ENCODE measurements around the gene P2RX3. TPM values are rescaled to one million over a fixed set of nuclear protein-coding genes. Genes with fewer than 3 reads are reported as not detected.

The P2RX3 gene
- total and polyA plus RNA-seq, 2 experiments from 2014 or later, result 0.15 to 0.35 TPM

- H3K4me3 ChIP-seq, result no peak overlapping the region
- no peaks in the 10 kb centered on the region for H3K36me3 Mint-ChIP-seq (ENCODE audit: low read depth)
- H3F3A ChIP-seq (replicated peaks; ENCODE audit: low read depth), result no peaks in the 10 kb centered on the region
- no peaks in the 10 kb centered on the region for H3K36me3 ChIP-seq (ENCODE audit: insufficient read depth)
- TF ChIP-seq POLR2AphosphoS5 (IDR thresholded peaks at IDR 0.05; ENCODE audit: low read depth) (no peak), EZH2phosphoT487 (IDR thresholded peaks at IDR 0.05; ENCODE audit: unreplicated experiment) (no peak), EZH2 (IDR thresholded peaks at IDR 0.05; ENCODE audit: low read depth, unreplicated experiment) (no peak), NANOG (IDR thresholded peaks at IDR 0.05; ENCODE audit: borderline replicate concordance) (no peak), REST (IDR thresholded peaks at IDR 0.05; ENCODE audit: unreplicated experiment) (no peak), CREB1 (CRISPR knock-in tag; IDR thresholded peaks at IDR 0.05; ENCODE audit: low read depth) (no peak)
- no peaks in the 10 kb centered on the region for H3K4me1 ChIP-seq (ENCODE audit: insufficient read depth)
- H3K79me2 ChIP-seq (replicated peaks; ENCODE audit: insufficient read depth), result no peaks in the 10 kb centered on the region
- H2AFZ ChIP-seq, result no peak overlapping the region
- no peaks in the 10 kb centered on the region for H3K9me3 Mint-ChIP-seq
- H3K4me2 ChIP-seq, result no peak overlapping the region
- no peak overlapping the region for H3K4me3 Mint-ChIP-seq
- no peak overlapping the region for H3K27ac Mint-ChIP-seq
- H4K20me1 ChIP-seq (replicated peaks; ENCODE audit: insufficient read depth), result no peaks in the 10 kb centered on the region
- H3K27ac ChIP-seq (ENCODE audit: low read depth), result no peak overlapping the region
- DNase-seq (ENCODE audit: low spot score) (no peak), ATAC-seq (no peak)
- peaks cover 4% of the 10 kb centered on the region for H3K27me3 Mint-ChIP-seq (ENCODE audit: insufficient read depth, low read depth, poor library complexity)
- H3K27me3 ChIP-seq (ENCODE audit: insufficient read depth), result no peaks in the 10 kb centered on the region
- no peaks in the 10 kb centered on the region for H3K9me2 ChIP-seq (ENCODE audit: insufficient read depth)
- no peaks in the 10 kb centered on the region for H3K4me1 Mint-ChIP-seq
Measured at GRCh38 chr11:57386178-57386940, 48.2 kb downstream of the P2RX3 start.

- no peaks in the 10 kb centered on the region for H4K20me1 ChIP-seq (replicated peaks; ENCODE audit: insufficient read depth)
- no peaks in the 10 kb centered on the region for H3K36me3 ChIP-seq (ENCODE audit: insufficient read depth)
- H3K27me3 ChIP-seq (ENCODE audit: insufficient read depth), result no peaks in the 10 kb centered on the region
- Mint-ChIP-seq H3K36me3 (ENCODE audit: low read depth) (no peaks in the 10 kb centered on the region), H3K4me1 (no peaks in the 10 kb centered on the region), H3K27ac (no peak overlapping the region), H3K27me3 (ENCODE audit: insufficient read depth, low read depth, poor library complexity) (peaks cover 3% of the 10 kb centered on the region), H3K9me3 (no peaks in the 10 kb centered on the region), H3K4me3 (no peak overlapping the region)
- H2AFZ ChIP-seq, result no peak overlapping the region
- H3K4me3 ChIP-seq, result no peak overlapping the region
- ATAC-seq (no peak), DNase-seq (ENCODE audit: low spot score) (no peak)
- TF ChIP-seq POLR2AphosphoS5 (IDR thresholded peaks at IDR 0.05; ENCODE audit: low read depth) (no peak), CTCF (conservative IDR thresholded peaks at IDR 0.05; ENCODE audit: low read depth in 2 of 2) (peak in 1 of 2 experiments; percentile 24; a peak in 1 of 4 replicates), JUNB (IDR thresholded peaks at IDR 0.05; ENCODE audit: unreplicated experiment) (no peak)
- H3K4me2 ChIP-seq, result no peak overlapping the region
- H3F3A ChIP-seq (replicated peaks; ENCODE audit: low read depth), result no peaks in the 10 kb centered on the region
- H3K9me2 ChIP-seq (ENCODE audit: insufficient read depth), result no peaks in the 10 kb centered on the region
- no peaks in the 10 kb centered on the region for H3K79me2 ChIP-seq (replicated peaks; ENCODE audit: insufficient read depth)
- H3K27ac ChIP-seq (ENCODE audit: low read depth), result no peak overlapping the region
- H3K4me1 ChIP-seq (ENCODE audit: insufficient read depth), result no peaks in the 10 kb centered on the region
Measured at GRCh38 chr11:57387289-57388030, 49.3 kb downstream of the P2RX3 start.
